Measurements from ENCODE around the gene IGFALS.
"Not testable (repeated sequence)": the region's sequence is repeated elsewhere in the genome, so short reads cannot be mapped to it uniquely, and the experiment has no call there.

Gene IGFALS

DNA sequence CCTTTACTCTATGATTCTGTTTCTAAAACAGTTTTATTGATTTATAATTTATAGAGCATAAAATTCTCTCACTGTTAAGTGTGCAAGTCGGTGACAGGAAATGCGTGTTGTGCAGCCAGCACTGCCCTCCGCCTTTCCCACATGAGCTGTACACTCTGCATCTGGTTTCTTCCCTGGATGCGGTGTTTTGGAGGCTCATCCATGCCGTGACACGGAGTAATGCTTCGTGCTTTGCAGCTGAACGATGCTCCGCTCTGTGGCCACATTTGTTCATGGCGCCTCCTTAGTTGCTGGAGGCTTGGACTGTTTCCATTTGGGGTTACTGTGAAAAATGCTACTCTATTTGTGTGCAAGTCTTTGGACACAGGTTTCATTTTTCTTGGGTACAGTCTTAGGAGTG is 7.2 kb upstream of the IGFALS start:
- Histone ChIP-seq H4K20me1 (ENCODE audit: insufficient read depth) (no peaks in the 10 kb centered on the region), H3K36me3 (ENCODE audit: insufficient read depth) (no peaks in the 10 kb centered on the region), H3K9ac (no peak overlapping the region), H3K4me3 (IDR thresholded peaks at IDR 0.05; ENCODE audit: insufficient read depth, low read depth, low read length) (no peak overlapping the region), H3K27me3 (ENCODE audit: insufficient read depth, low read depth) (no peaks in the 10 kb centered on the region), H3K79me2 (ENCODE audit: insufficient read depth, low read depth) (no peaks in the 10 kb centered on the region), H3K4me2 (no peak overlapping the region), H3K4me1 (ENCODE audit: low read depth, poor library complexity, severe bottlenecking) (no peaks in the 10 kb centered on the region), H2AFZ (ENCODE audit: low read depth) (no peak overlapping the region), H3K27ac (no peak overlapping the region)
- TF ChIP-seq, protein P1, sequence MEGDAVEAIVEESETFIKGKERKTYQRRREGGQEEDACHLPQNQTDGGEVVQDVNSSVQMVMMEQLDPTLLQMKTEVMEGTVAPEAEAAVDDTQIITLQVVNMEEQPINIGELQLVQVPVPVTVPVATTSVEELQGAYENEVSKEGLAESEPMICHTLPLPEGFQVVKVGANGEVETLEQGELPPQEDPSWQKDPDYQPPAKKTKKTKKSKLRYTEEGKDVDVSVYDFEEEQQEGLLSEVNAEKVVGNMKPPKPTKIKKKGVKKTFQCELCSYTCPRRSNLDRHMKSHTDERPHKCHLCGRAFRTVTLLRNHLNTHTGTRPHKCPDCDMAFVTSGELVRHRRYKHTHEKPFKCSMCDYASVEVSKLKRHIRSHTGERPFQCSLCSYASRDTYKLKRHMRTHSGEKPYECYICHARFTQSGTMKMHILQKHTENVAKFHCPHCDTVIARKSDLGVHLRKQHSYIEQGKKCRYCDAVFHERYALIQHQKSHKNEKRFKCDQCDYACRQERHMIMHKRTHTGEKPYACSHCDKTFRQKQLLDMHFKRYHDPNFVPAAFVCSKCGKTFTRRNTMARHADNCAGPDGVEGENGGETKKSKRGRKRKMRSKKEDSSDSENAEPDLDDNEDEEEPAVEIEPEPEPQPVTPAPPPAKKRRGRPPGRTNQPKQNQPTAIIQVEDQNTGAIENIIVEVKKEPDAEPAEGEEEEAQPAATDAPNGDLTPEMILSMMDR (conservative IDR thresholded peaks at IDR 0.05; ENCODE audit: low read depth, low read length) = no peak

- H3K79me2 ChIP-seq (ENCODE audit: insufficient read depth, low read depth); H3K36me3 ChIP-seq (ENCODE audit: insufficient read depth); H3K27ac ChIP-seq; H4K20me1 ChIP-seq (ENCODE audit: insufficient read depth); H3K4me2 ChIP-seq; H3K9ac ChIP-seq; H3K4me3 ChIP-seq (IDR thresholded peaks at IDR 0.05; ENCODE audit: insufficient read depth, low read depth, low read length); H3K27me3 ChIP-seq (ENCODE audit: insufficient read depth, low read depth); H3K4me1 ChIP-seq (ENCODE audit: low read depth, poor library complexity, severe bottlenecking); H2AFZ ChIP-seq (ENCODE audit: low read depth): not testable (repeated sequence)
Observed at GRCh38 chr16:1799263-1799662, 5.8 kb upstream of the IGFALS start.

GRCh38 chr16:1794908-1795666 is 1.6 kb upstream of the IGFALS start:
- TF ChIP-seq, protein P1 (conservative IDR thresholded peaks at IDR 0.05; ENCODE audit: low read depth, low read length) = no peak

GRCh38 chr16:1794221-1794871 is 841 bp upstream of the IGFALS start:
- Histone ChIP-seq H3K4me2 (no peak overlapping the region), H3K4me1 (ENCODE audit: low read depth, poor library complexity, severe bottlenecking) (no peaks in the 10 kb centered on the region), H3K27ac (no peak overlapping the region), H4K20me1 (ENCODE audit: insufficient read depth) (no peaks in the 10 kb centered on the region), H3K4me3 (IDR thresholded peaks at IDR 0.05; ENCODE audit: insufficient read depth, low read depth, low read length) (no peak overlapping the region), H3K9ac (no peak overlapping the region), H2AFZ (ENCODE audit: low read depth) (no peak overlapping the region), H3K27me3 (ENCODE audit: insufficient read depth, low read depth) (no peaks in the 10 kb centered on the region), H3K36me3 (ENCODE audit: insufficient read depth) (no peaks in the 10 kb centered on the region), H3K79me2 (ENCODE audit: insufficient read depth, low read depth) (no peaks in the 10 kb centered on the region)
- TF ChIP-seq, protein P1 (conservative IDR thresholded peaks at IDR 0.05; ENCODE audit: low read depth, low read length) = no peak

More at GRCh38 chr16:1794908-1795666, 1.6 kb upstream of the IGFALS start:
- H3K9ac ChIP-seq = no peak overlapping the region
- H3K27ac ChIP-seq = no peak overlapping the region
- H3K27me3 ChIP-seq (ENCODE audit: insufficient read depth, low read depth) = no peaks in the 10 kb centered on the region
- no peaks in the 10 kb centered on the region for H3K36me3 ChIP-seq (ENCODE audit: insufficient read depth)
- no peaks in the 10 kb centered on the region for H3K79me2 ChIP-seq (ENCODE audit: insufficient read depth, low read depth)
- H3K4me2 ChIP-seq = no peak overlapping the region
- H4K20me1 ChIP-seq (ENCODE audit: insufficient read depth) = no peaks in the 10 kb centered on the region
- no peak overlapping the region for H2AFZ ChIP-seq (ENCODE audit: low read depth)
- no peaks in the 10 kb centered on the region for H3K4me1 ChIP-seq (ENCODE audit: low read depth, poor library complexity, severe bottlenecking)
- no peak overlapping the region for H3K4me3 ChIP-seq (IDR thresholded peaks at IDR 0.05; ENCODE audit: insufficient read depth, low read depth, low read length)
